ENCODE results near the gene SERGEF.

DNA sequence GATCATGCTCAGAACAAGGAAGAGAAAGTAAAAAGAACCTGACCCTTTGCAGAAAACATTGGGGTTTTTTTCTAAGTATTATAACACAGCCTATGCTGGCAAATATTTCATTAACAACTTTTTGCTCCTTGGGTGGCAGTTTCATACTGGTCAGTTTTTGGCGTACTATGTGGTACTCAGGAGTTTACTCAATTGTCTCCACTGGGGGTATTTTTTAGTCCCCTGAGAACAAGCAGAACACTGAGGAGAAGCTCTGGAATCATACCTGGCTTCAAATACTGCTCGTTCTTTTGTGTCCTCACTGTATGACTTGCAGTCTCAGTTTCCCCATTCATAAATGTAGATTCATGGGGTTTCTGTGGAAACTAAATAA is 90.4 kb downstream of the SERGEF start:
- TF ChIP-seq, protein P1, sequence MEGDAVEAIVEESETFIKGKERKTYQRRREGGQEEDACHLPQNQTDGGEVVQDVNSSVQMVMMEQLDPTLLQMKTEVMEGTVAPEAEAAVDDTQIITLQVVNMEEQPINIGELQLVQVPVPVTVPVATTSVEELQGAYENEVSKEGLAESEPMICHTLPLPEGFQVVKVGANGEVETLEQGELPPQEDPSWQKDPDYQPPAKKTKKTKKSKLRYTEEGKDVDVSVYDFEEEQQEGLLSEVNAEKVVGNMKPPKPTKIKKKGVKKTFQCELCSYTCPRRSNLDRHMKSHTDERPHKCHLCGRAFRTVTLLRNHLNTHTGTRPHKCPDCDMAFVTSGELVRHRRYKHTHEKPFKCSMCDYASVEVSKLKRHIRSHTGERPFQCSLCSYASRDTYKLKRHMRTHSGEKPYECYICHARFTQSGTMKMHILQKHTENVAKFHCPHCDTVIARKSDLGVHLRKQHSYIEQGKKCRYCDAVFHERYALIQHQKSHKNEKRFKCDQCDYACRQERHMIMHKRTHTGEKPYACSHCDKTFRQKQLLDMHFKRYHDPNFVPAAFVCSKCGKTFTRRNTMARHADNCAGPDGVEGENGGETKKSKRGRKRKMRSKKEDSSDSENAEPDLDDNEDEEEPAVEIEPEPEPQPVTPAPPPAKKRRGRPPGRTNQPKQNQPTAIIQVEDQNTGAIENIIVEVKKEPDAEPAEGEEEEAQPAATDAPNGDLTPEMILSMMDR (IDR thresholded peaks at IDR 0.05; ENCODE audit: low read depth, low read length, missing input control), result no peak
- TF ChIP-seq, protein P2, sequence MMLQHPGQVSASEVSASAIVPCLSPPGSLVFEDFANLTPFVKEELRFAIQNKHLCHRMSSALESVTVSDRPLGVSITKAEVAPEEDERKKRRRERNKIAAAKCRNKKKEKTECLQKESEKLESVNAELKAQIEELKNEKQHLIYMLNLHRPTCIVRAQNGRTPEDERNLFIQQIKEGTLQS (IDR thresholded peaks at IDR 0.05), result no peak
- no peak for TF ChIP-seq RAD21 (IDR thresholded peaks at IDR 0.05)
- TF ChIP-seq, protein P3, sequence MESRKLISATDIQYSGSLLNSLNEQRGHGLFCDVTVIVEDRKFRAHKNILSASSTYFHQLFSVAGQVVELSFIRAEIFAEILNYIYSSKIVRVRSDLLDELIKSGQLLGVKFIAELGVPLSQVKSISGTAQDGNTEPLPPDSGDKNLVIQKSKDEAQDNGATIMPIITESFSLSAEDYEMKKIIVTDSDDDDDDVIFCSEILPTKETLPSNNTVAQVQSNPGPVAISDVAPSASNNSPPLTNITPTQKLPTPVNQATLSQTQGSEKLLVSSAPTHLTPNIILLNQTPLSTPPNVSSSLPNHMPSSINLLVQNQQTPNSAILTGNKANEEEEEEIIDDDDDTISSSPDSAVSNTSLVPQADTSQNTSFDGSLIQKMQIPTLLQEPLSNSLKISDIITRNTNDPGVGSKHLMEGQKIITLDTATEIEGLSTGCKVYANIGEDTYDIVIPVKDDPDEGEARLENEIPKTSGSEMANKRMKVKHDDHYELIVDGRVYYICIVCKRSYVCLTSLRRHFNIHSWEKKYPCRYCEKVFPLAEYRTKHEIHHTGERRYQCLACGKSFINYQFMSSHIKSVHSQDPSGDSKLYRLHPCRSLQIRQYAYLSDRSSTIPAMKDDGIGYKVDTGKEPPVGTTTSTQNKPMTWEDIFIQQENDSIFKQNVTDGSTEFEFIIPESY (IDR thresholded peaks at IDR 0.05), result no peak
- TF ChIP-seq RXRA (IDR thresholded peaks at IDR 0.05), result no peak
- no peak for TF ChIP-seq EGR1 (IDR thresholded peaks at IDR 0.05; ENCODE audit: low read depth in 2 of 2)
